HepG2 (cell line): Measurements from ENCODE around the gene CCDC174. TPM values are rescaled to one million over a fixed set of nuclear protein-coding genes. Genes with fewer than 3 reads are reported as not detected.

ENCODE experiments used
- ATAC-seq: fragments of 200-7000 bp; cut with Tn5 transposase; 3 replicates; pipeline ENCODE4 v1.9.1; 2020; ENCODE audit warnings: mild to moderate bottlenecking, moderate library complexity
- BruUV-seq: library from RNA; stranded (reverse); fragments of 400-500 nt; replicated peaks from 2 replicates; lab custom pipeline; 2021; lab: Mats Ljungman, UMichigan
- CTCF ChIA-PET: fragments of 300-600 bp; formaldehyde crosslinking; extraction: SDS; loops from one replicate; lab custom pipeline; 2021; ENCODE audit warnings: low total read pairs, inconsistent platforms, low intra/inter-chr PET ratio; lab: Yijun Ruan, JAX
- POLR2A ChIA-PET: fragments of 350-600 bp; sonication (Branson Sonifier 250); formaldehyde crosslinking; loops from one replicate; lab custom pipeline; 2020; ENCODE audit warnings: antibody characterized with exemption, inconsistent platforms; lab: Yijun Ruan, JAX
- DNase-seq: peaks from one replicate; pipeline ENCODE4 v3.0.0-alpha.2; 2015; ENCODE audit warnings: low spot score
- FAIRE-seq: peaks from 3 replicates; lab custom pipeline; 2011; peaks lifted over from hg19 to GRCh38; lab: Jason Lieb, UNC
- H2AFZ ChIP-seq: one replicate; pipeline ENCODE4 v1.6.1; 2011; ENCODE audit warnings: low read length, inconsistent platforms
- H3K27ac ChIP-seq: fragments of 300-600 bp; 3 replicates; pipeline ENCODE4 v1.8.0; 2011; ENCODE audit warnings: mixed run types, mild to moderate bottlenecking, mixed read lengths, low read length, inconsistent platforms; ENCODE audit not compliant: insufficient read depth; ENCODE audit errors: extremely low read length
- H3K27me3 ChIP-seq, 2 experiments: fragments of 200-600 bp in 1 of 2; 2 replicates in 1 of 2; 3 replicates in 1 of 2; pipeline versions ENCODE4 v1.6.0 to v1.8.0; 2011; ENCODE audit warnings: low read length in 2 of 2, mild to moderate bottlenecking in 2 of 2, moderate library complexity in 2 of 2, inconsistent platforms in 1 of 2; ENCODE audit not compliant: insufficient read depth in 2 of 2, control insufficient read depth in 1 of 2
- H3K36me3 ChIP-seq, 2 experiments: fragments of 200-600 bp in 1 of 2; replicated peaks in 1 of 2; 2 replicates in 1 of 2; 3 replicates in 1 of 2; pipeline versions ENCODE4 v1.5.1 to v1.8.0; 2011; ENCODE audit warnings: low read length in 2 of 2, inconsistent platforms in 1 of 2; ENCODE audit not compliant: insufficient read depth in 2 of 2, control insufficient read depth in 1 of 2
- H3K4me1 ChIP-seq: 2 replicates; pipeline ENCODE4 v1.5.1; 2012; ENCODE audit warnings: low read length, inconsistent platforms; ENCODE audit not compliant: insufficient read depth
- H3K4me2 ChIP-seq: 2 replicates; pipeline ENCODE4 v1.6.0; 2011; ENCODE audit warnings: low read depth, low read length, inconsistent platforms
- H3K4me3 ChIP-seq, 3 experiments: fragments of 200-600 bp in 1 of 3; sonication (generic), shearing (Covaris generic) in 1 of 3; replicated peaks in 1 of 3; 2 replicates each; pipeline ENCODE4 v1.5.1; 2011 to 2016; ENCODE audit warnings: low read length in 3 of 3, inconsistent platforms in 2 of 3, low read depth in 2 of 3, mild to moderate bottlenecking in 2 of 3, control low read depth in 1 of 3, mixed read lengths in 1 of 3; ENCODE audit not compliant: insufficient read depth in 1 of 3
- H3K79me2 ChIP-seq: one replicate; pipeline ENCODE4 v1.6.1; 2011; ENCODE audit warnings: low read length, inconsistent platforms; ENCODE audit not compliant: insufficient read depth
- H3K9ac ChIP-seq: 2 replicates; pipeline ENCODE4 v1.6.0; 2011; ENCODE audit warnings: mild to moderate bottlenecking, low read depth, low read length, inconsistent platforms; ENCODE audit not compliant: insufficient read depth
- H3K9me3 ChIP-seq: 2 replicates; pipeline ENCODE4 v1.5.1; 2012; ENCODE audit warnings: mild to moderate bottlenecking, low read length
- H4K20me1 ChIP-seq: 2 replicates; pipeline ENCODE4 v1.6.0; 2011; ENCODE audit warnings: inconsistent platforms, mild to moderate bottlenecking, low read length, moderate library complexity; ENCODE audit not compliant: insufficient read depth
- NR0B2 ChIP-seq: sonication (generic); formaldehyde crosslinking; IDR thresholded peaks from 2 replicates; pipeline ENCODE4 v1.4.0; 2020; ENCODE audit warnings: mild to moderate bottlenecking, missing genetic modification reagents
- RBFOX2 ChIP-seq: fragments of 200-400 bp; formaldehyde crosslinking; IDR thresholded peaks from 2 replicates; pipeline ENCODE4 v1.6.1; 2017; ENCODE audit warnings: low read depth, mild to moderate bottlenecking, low read length
- SNAPC2 ChIP-seq: sonication (generic); formaldehyde crosslinking; IDR thresholded peaks from 2 replicates; pipeline ENCODE4 v1.8.1; 2022; ENCODE audit warnings: mild to moderate bottlenecking, missing genetic modification reagents
- TEAD2 ChIP-seq: sonication (generic); formaldehyde crosslinking; IDR thresholded peaks from 2 replicates; pipeline ENCODE4 v1.9.0; 2021; ENCODE audit warnings: missing genetic modification reagents
- ZNF563 ChIP-seq: sonication (generic); formaldehyde crosslinking; IDR thresholded peaks from 2 replicates; pipeline ENCODE4 v1.8.0; 2022; ENCODE audit warnings: mild to moderate bottlenecking, moderate library complexity, missing genetic modification reagents
- ZNF691 ChIP-seq: sonication (generic); formaldehyde crosslinking; IDR thresholded peaks from 2 replicates; pipeline ENCODE4 v1.4.0; 2020; ENCODE audit warnings: missing genetic modification reagents, low read depth, mild to moderate bottlenecking, borderline replicate concordance
- WGBS: methylation state at CpG from one replicate; pipeline ENCODE4 v1.1.6; 2017; ENCODE audit warnings: low lambda C conversion rate; 5-methylcytosine and 5-hydroxymethylcytosine counted together
- in situ Hi-C: cut with HindIII; loops from 2 replicates; pipeline ENCODE4 v1.10.0; 2017; ENCODE audit warnings: low pct_unique_long_range_greater_than_20kb; ENCODE audit not compliant: extremely low pct_ligation_motif_present
- intact Hi-C: fragments of 100-400 bp; cut with micrococcal nuclease; formaldehyde crosslinking; loops from one replicate; pipeline ENCODE4 v1.10.0; 2022; ENCODE audit not compliant: unreplicated experiment
- polyA plus RNA-seq, 8 experiments: library from polyadenylated mRNA; depleted of rRNA in 3 of 8; stranded (reverse) in 7 of 8; unstranded in 1 of 8; fragments of >200 nt; fragmentation: Illumina TruSeq in 4 of 8; extraction: Trizol in 4 of 8; gene quantifications; 2 replicates each; pipeline versions ENCODE4 v1.2.1 to v1.2.3, GENCODE V29; 2011 to 2016; ENCODE audit warnings: low read depth in 4 of 8, missing spikeins in 1 of 8, mixed read lengths in 1 of 8; ENCODE audit not compliant: insufficient read depth in 1 of 8
- total RNA-seq, 5 experiments: library from RNA; depleted of rRNA; stranded (reverse); fragments of >200 nt; fragmentation: Illumina TruSeq; extraction: Trizol; gene quantifications; 2 replicates each; pipeline ENCODE4 v1.2.3, GENCODE V29; 2016; ENCODE audit warnings: low read depth in 1 of 5
- TF ChIP-seq, protein P1 (sequence below): sonication (generic); formaldehyde crosslinking; IDR thresholded peaks from 2 replicates; pipeline ENCODE4 v1.4.0; 2020; ENCODE audit warnings: missing genetic modification reagents

CCDC174 gene
- total and polyA plus RNA-seq, 2 of the 13 experiments (the other 11 are each of a cell fraction or from before 2014, with no cell fraction given), result 5.4 to 11.0 TPM

DNA sequence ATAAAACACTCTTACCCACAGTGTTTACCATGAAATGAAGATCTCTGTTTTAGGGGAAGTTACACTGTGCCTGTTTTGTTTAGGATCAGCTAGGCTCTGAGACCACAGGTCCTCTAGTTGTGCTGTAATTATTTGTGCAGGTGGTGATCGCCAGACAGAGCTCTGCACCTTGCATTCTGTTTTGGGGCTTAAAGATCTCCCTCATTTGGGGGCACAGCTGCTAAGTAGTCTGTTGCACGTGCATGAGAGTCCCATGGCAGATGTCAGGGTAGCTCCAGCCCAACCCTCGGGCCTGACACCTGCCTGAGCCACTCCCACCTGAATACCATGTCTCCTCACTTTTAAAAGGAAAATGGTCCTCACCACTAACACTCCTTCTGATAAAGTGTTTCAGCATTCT, 35.8 kb downstream of the CCDC174 start (continued):
- TF ChIP-seq RBFOX2, result no peak
- TF ChIP-seq ZNF563 (CRISPR knock-in tag), result no peak
- TF ChIP-seq SNAPC2 (CRISPR knock-in tag), result no peak
- TF ChIP-seq TEAD2 (CRISPR knock-in tag), result no peak

- no TSS peak for BruUV-seq
- no peaks in the 10 kb centered on the region for H3K36me3 ChIP-seq
- no peak overlapping the region for H3K27ac ChIP-seq
- peaks cover 0 to 8% of the 10 kb centered on the region in 2 experiments; a peak in 2 of 5 replicates for H3K27me3 ChIP-seq
- no peaks in the 10 kb centered on the region for H3K79me2 ChIP-seq
- no peak overlapping the region for H3K4me3 ChIP-seq
- no peaks in the 10 kb centered on the region for H4K20me1 ChIP-seq
- CTCF ChIA-PET, result no interaction called here
- in situ Hi-C loops, result no loop called here
- ATAC-seq (no peak), DNase-seq (no peak), FAIRE-seq (no peak)
- no peaks in the 10 kb centered on the region for H3K4me1 ChIP-seq
- 37% methylated on average over 2 of the region's 2 CpGs for WGBS
- H3K9ac ChIP-seq, result no peak overlapping the region
- TF ChIP-seq NR0B2 (CRISPR knock-in tag), result no peak
- TF ChIP-seq, protein P1, sequence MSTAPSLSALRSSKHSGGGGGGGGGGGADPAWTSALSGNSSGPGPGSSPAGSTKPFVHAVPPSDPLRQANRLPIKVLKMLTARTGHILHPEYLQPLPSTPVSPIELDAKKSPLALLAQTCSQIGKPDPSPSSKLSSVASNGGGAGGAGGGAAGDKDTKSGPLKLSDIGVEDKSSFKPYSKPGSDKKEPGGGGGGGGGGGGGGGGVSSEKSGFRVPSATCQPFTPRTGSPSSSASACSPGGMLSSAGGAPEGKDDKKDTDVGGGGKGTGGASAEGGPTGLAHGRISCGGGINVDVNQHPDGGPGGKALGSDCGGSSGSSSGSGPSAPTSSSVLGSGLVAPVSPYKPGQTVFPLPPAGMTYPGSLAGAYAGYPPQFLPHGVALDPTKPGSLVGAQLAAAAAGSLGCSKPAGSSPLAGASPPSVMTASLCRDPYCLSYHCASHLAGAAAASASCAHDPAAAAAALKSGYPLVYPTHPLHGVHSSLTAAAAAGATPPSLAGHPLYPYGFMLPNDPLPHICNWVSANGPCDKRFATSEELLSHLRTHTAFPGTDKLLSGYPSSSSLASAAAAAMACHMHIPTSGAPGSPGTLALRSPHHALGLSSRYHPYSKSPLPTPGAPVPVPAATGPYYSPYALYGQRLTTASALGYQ (CRISPR knock-in tag), result no peak
- TF ChIP-seq ZNF691 (CRISPR knock-in tag), result no peak
- H3K9me3 ChIP-seq, result no peaks in the 10 kb centered on the region
- H2AFZ ChIP-seq, result no peak overlapping the region
- POLR2A ChIA-PET, result no interaction called here
- H3K4me2 ChIP-seq, result no peak overlapping the region
- intact Hi-C loops, result no loop called here
Measured at GRCh38 chr3:14688525-14688924, 37.0 kb downstream of the CCDC174 start.
